ENCODE results near the gene PCBP3.

DNA sequence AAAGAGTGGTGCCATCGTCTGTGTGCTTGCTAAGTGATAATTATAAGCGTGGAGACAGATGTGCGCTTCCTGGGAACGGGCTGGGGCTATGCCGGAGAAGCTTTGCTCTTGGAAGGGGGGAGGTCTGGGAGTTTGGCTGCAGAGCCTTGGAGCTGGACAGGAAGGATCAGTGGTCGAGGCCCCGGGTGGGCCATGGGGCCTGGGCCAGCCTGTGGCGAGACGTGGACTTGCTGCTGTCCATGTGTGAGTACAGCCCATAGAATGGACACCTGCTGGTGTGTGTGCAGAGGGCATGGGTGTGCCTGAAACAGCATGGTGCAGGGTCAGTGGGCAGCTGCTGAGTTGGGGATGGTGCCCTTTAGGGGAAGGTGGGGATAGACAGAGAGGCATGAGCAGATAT is 121.3 kb downstream of the PCBP3 start:
- TF ChIP-seq POLR2A (IDR thresholded peaks at IDR 0.05), result no peak
- TF ChIP-seq, protein P1, sequence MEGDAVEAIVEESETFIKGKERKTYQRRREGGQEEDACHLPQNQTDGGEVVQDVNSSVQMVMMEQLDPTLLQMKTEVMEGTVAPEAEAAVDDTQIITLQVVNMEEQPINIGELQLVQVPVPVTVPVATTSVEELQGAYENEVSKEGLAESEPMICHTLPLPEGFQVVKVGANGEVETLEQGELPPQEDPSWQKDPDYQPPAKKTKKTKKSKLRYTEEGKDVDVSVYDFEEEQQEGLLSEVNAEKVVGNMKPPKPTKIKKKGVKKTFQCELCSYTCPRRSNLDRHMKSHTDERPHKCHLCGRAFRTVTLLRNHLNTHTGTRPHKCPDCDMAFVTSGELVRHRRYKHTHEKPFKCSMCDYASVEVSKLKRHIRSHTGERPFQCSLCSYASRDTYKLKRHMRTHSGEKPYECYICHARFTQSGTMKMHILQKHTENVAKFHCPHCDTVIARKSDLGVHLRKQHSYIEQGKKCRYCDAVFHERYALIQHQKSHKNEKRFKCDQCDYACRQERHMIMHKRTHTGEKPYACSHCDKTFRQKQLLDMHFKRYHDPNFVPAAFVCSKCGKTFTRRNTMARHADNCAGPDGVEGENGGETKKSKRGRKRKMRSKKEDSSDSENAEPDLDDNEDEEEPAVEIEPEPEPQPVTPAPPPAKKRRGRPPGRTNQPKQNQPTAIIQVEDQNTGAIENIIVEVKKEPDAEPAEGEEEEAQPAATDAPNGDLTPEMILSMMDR (IDR thresholded peaks at IDR 0.05), result no peak

Data from lower leg skin (tissue), 3 donors.